ENCODE data around the gene FUNDC2. TPM values are rescaled to one million over a fixed set of nuclear protein-coding genes. Genes with fewer than 3 reads are reported as not detected.
A peak's percentile ranks its signal among the peaks of the same experiment; 100 is the strongest.

The FUNDC2 gene
- total and polyA plus RNA-seq, 2 of the 13 experiments (the other 11 are each of a cell fraction or from before 2014, with no cell fraction given), result 65.3 to 109 TPM

- TF ChIP-seq ZNF20 (CRISPR knock-in tag; IDR thresholded peaks at IDR 0.05) (no peak), ZSCAN25 (CRISPR knock-in tag; IDR thresholded peaks at IDR 0.05) (no peak), AKAP8 (CRISPR knock-in tag; IDR thresholded peaks at IDR 0.05) (no peak), GTF3A (CRISPR knock-in tag; conservative IDR thresholded peaks at IDR 0.05) (no peak), TBX3 (IDR thresholded peaks at IDR 0.05; ENCODE audit: borderline replicate concordance) (no peak), ZNF382 (CRISPR knock-in tag; IDR thresholded peaks at IDR 0.05; ENCODE audit: borderline replicate concordance) (no peak), MLLT10 (CRISPR knock-in tag; IDR thresholded peaks at IDR 0.05) (no peak), ZSCAN12 (CRISPR knock-in tag; IDR thresholded peaks at IDR 0.05) (no peak)
Observed at GRCh38 chrX:154979629-154980028, 47.0 kb upstream of the FUNDC2 start (continued).

- POLR2A ChIA-PET, result no interaction called here
- peak; percentile 87 for FAIRE-seq
- intact Hi-C loops (cut with micrococcal nuclease; ENCODE audit: unreplicated experiment), result loop anchor here (1.0 to 2.0 kb wide), 2 partner anchors 77 to 168 kb away; no protein-coding TSS in a partner anchor
- TF ChIP-seq ZNF770 (CRISPR knock-in tag; IDR thresholded peaks at IDR 0.05) (peak; percentile 85), PAF1 (CRISPR knock-in tag; IDR thresholded peaks at IDR 0.05) (no peak), HNF1B (CRISPR knock-in tag; IDR thresholded peaks at IDR 0.05) (peak; percentile 27; the same call in 1 of the 2 replicates), ARID5B (CRISPR knock-in tag; IDR thresholded peaks at IDR 0.05) (peak; percentile 32; the same call in 1 of the 2 replicates), SIX4 (CRISPR knock-in tag; IDR thresholded peaks at IDR 0.05) (no peak), KAT7 (CRISPR knock-in tag; IDR thresholded peaks at IDR 0.05; ENCODE audit: borderline replicate concordance) (no peak), ZNF274 (CRISPR knock-in tag; IDR thresholded peaks at IDR 0.05) (no peak), TBP (CRISPR knock-in tag; IDR thresholded peaks at IDR 0.05) (no peak)
Observed at GRCh38 chrX:154980330-154981115, 46.1 kb upstream of the FUNDC2 start.

More at GRCh38 chrX:154980330-154981115, 46.1 kb upstream of the FUNDC2 start:
- Histone ChIP-seq H2AFZ (ENCODE audit: low read length) (peak overlapping the region; percentile 60), H3K27me3 (ENCODE audit: control insufficient read depth in 1 of 2, insufficient read depth in 2 of 2, low read length in 2 of 2) (no peaks in the 10 kb centered on the region), H3K27ac (ENCODE audit: extremely low read length, insufficient read depth, low read length) (no peak overlapping the region), H3K4me2 (ENCODE audit: low read depth, low read length) (peak overlapping the region; percentile 84), H3K4me3 (replicated peaks in 1 of 3; ENCODE audit: insufficient read depth in 1 of 3, low read depth in 2 of 3, low read length in 3 of 3) (peak overlapping the region; percentile 54 to 64 (median 55)), H4K20me1 (ENCODE audit: insufficient read depth, low read length) (no peaks in the 10 kb centered on the region), H3K9ac (ENCODE audit: insufficient read depth, low read depth, low read length) (peak overlapping the region; percentile 29; the same call in 1 of the 2 replicates), H3K9me3 (ENCODE audit: low read length) (no peaks in the 10 kb centered on the region), H3K4me1 (ENCODE audit: insufficient read depth, low read length) (peaks cover 14% of the 10 kb centered on the region), H3K79me2 (ENCODE audit: insufficient read depth, low read length) (no peaks in the 10 kb centered on the region), H3K36me3 (replicated peaks in 1 of 2; ENCODE audit: control insufficient read depth in 1 of 2, insufficient read depth in 2 of 2, low read length in 2 of 2) (no peaks in the 10 kb centered on the region)
- ATAC-seq (peak; percentile 90), DNase-seq (ENCODE audit: low spot score) (peak; percentile 54)
- in situ Hi-C loops (cut with HindIII; ENCODE audit: extremely low pct_ligation_motif_present, low pct_unique_long_range_greater_than_20kb), result loop anchor here (10.0 kb wide), 2 partner anchors 74 to 104 kb away; no protein-coding TSS in a partner anchor
- 4% methylated on average over 5 of the region's 11 CpGs for WGBS (ENCODE audit: low lambda C conversion rate)
- CTCF ChIA-PET (ENCODE audit: low intra/inter-chr PET ratio, low total read pairs), result interaction anchor here (0.7 to 2.1 kb wide), 2 partner anchors 76 to 157 kb away, joined by 5 to 21 read pairs; no protein-coding TSS in a partner anchor
- no TSS peak for BruUV-seq (replicated peaks)

Data from HepG2 (cell line).